ENCODE results near the gene LINC01488.

LINC01488 gene

GRCh38 chr11:69531717-69532088, 50.2 kb downstream of the LINC01488 start (continued):
- no peak for TF ChIP-seq TRIM28 (IDR thresholded peaks at IDR 0.05; ENCODE audit: borderline replicate concordance, low read length)
- no peak for TF ChIP-seq ZSCAN16 (tag by site-specific recombination; IDR thresholded peaks at IDR 0.05)
- no peak for TF ChIP-seq ZNF157 (tag by site-specific recombination; IDR thresholded peaks at IDR 0.05)

GRCh38 chr11:69533296-69534165, 52.1 kb downstream of the LINC01488 start:
- no peaks in the 10 kb centered on the region for H3K4me1 ChIP-seq (ENCODE audit: control insufficient read depth, insufficient read depth, low read length)
- CTCF ChIA-PET = no interaction called here

GRCh38 chr11:69534166-69534530, 52.7 kb downstream of the LINC01488 start:
- Histone ChIP-seq H3K4me1 (ENCODE audit: control insufficient read depth, insufficient read depth, low read length) (no peaks in the 10 kb centered on the region), H3K4me3 (ENCODE audit: low read depth, low read length) (no peak overlapping the region), H3K27ac (ENCODE audit: extremely low read depth, low read depth, low read length) (no peak overlapping the region), H3K9me3 (ENCODE audit: control insufficient read depth, insufficient read depth, low read depth, low read length) (no peaks in the 10 kb centered on the region), H3K36me3 (ENCODE audit: control insufficient read depth in 2 of 2, insufficient read depth in 1 of 2, low read length in 2 of 2) (no peaks in the 10 kb centered on the region)
- TF ChIP-seq ZNF211 (tag by site-specific recombination; IDR thresholded peaks at IDR 0.05; ENCODE audit: low read depth) = no peak
- no peak for TF ChIP-seq MYNN (tag by site-specific recombination; IDR thresholded peaks at IDR 0.05; ENCODE audit: borderline replicate concordance)
- TF ChIP-seq ZNF138 (tag by site-specific recombination; IDR thresholded peaks at IDR 0.05; ENCODE audit: borderline replicate concordance) = no peak
- TF ChIP-seq HIC1 (tag by site-specific recombination; IDR thresholded peaks at IDR 0.05) = no peak
- TF ChIP-seq ZSCAN5A (tag by site-specific recombination; IDR thresholded peaks at IDR 0.05) = no peak
- TF ChIP-seq ZNF544 (tag by site-specific recombination; IDR thresholded peaks at IDR 0.05) = no peak
- no peak for TF ChIP-seq REST (tag by site-specific recombination; IDR thresholded peaks at IDR 0.05)
- no peak for TF ChIP-seq ZNF692 (tag by site-specific recombination; IDR thresholded peaks at IDR 0.05)
- TF ChIP-seq ZBTB8A (tag by site-specific recombination; IDR thresholded peaks at IDR 0.05) = no peak
- no peak for TF ChIP-seq ZNF132 (tag by site-specific recombination; IDR thresholded peaks at IDR 0.05; ENCODE audit: borderline replicate concordance)
- TF ChIP-seq SCRT1 (tag by site-specific recombination; IDR thresholded peaks at IDR 0.05; ENCODE audit: borderline replicate concordance) = no peak
- no peak for TF ChIP-seq ZNF670 (tag by site-specific recombination; IDR thresholded peaks at IDR 0.05; ENCODE audit: low read depth)
- ChIA-PET POLR2A (no interaction called here), CTCF (no interaction called here)

More at GRCh38 chr11:69533296-69534165, 52.1 kb downstream of the LINC01488 start:
- H3K27ac ChIP-seq (ENCODE audit: extremely low read depth, low read depth, low read length) = no peak overlapping the region
- no peak overlapping the region for H3K4me3 ChIP-seq (ENCODE audit: low read depth, low read length)
- H3K9me3 ChIP-seq (ENCODE audit: control insufficient read depth, insufficient read depth, low read depth, low read length) = no peaks in the 10 kb centered on the region
- H3K36me3 ChIP-seq (ENCODE audit: control insufficient read depth in 2 of 2, insufficient read depth in 1 of 2, low read length in 2 of 2) = no peaks in the 10 kb centered on the region
- TF ChIP-seq MZF1 (tag by site-specific recombination; IDR thresholded peaks at IDR 0.05; ENCODE audit: borderline replicate concordance) = no peak
- TF ChIP-seq YY1 (tag by site-specific recombination; IDR thresholded peaks at IDR 0.05) = no peak
- TF ChIP-seq ZNF341 (tag by site-specific recombination; IDR thresholded peaks at IDR 0.05; ENCODE audit: low read depth) = no peak
- POLR2A ChIA-PET = no interaction called here
